Dendritic cell treated with granulocyte-macrophage colony-stimulating factor and Interleukin-4, amounts not matched to agents 40 ng/mL and 50 ng/mL, for 4 days (primary cell): ENCODE data around the gene SLC16A13.

Experiments used
- H3K27ac Mint-ChIP-seq: one replicate; pipeline ENCODE4 v1.8.0; 2022; ENCODE audit warnings: mild to moderate bottlenecking, mixed read lengths
- H3K27me3 Mint-ChIP-seq: one replicate; pipeline ENCODE4 v1.8.0; 2022; ENCODE audit warnings: mild to moderate bottlenecking, mixed read lengths
- H3K36me3 Mint-ChIP-seq: one replicate; pipeline ENCODE4 v1.8.0; 2022; ENCODE audit warnings: low read depth, mixed read lengths
- H3K4me1 Mint-ChIP-seq: one replicate; pipeline ENCODE4 v1.8.0; 2022; ENCODE audit warnings: low read depth, mixed read lengths
- H3K4me3 Mint-ChIP-seq: one replicate; pipeline ENCODE4 v1.8.0; 2022; ENCODE audit warnings: mild to moderate bottlenecking, moderate library complexity, mixed read lengths
- H3K9me3 Mint-ChIP-seq: one replicate; pipeline ENCODE4 v1.8.0; 2022; ENCODE audit warnings: mixed read lengths
- intact Hi-C: fragments of 100-400 bp; cut with micrococcal nuclease; formaldehyde crosslinking; loops from one replicate; pipeline ENCODE4 v1.15.0; 2022

SLC16A13 gene

DNA sequence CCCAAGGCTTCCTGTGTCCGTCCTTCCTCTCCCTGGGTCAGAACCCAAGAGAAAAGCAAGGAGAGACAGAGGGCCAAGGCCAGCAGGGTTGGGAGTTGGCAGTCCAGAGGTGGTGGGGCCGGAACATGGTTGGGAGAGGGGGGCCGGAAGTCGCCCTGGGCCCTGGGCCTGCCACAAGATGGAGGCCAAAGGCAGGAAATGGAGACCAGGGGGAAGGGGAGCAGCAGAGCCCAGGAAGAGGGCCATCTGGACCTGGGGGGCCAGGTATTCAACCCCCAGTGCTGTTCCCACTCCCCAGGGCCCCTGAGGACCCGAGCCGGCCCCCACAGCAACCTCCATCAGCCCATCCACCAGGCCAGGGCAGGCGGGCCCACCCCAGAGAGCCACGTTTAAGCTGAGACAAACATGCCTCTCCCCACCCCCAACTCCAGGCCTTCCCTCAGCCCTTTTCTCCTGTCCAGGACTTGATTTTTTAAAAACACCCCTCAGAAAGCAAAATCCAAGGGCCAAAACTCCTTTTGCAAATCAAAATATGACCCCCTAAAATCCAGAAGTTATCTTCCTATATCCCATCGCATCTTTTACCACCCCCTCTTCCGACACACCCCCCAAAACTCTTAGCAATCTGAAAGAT, 17.4 kb upstream of the SLC16A13 start:
- Mint-ChIP-seq H3K27ac (peak overlapping the region; percentile 100), H3K4me1 (peaks cover 81% of the 10 kb centered on the region), H3K9me3 (no peaks in the 10 kb centered on the region), H3K36me3 (peaks cover 36% of the 10 kb centered on the region), H3K4me3 (no peak overlapping the region), H3K27me3 (peaks cover 51% of the 10 kb centered on the region)
- intact Hi-C loops = loop anchor here (10.0 kb wide), 1 partner anchor 374 kb away; the partner anchor contains the start of genes KIAA0753 and TXNDC17

DNA sequence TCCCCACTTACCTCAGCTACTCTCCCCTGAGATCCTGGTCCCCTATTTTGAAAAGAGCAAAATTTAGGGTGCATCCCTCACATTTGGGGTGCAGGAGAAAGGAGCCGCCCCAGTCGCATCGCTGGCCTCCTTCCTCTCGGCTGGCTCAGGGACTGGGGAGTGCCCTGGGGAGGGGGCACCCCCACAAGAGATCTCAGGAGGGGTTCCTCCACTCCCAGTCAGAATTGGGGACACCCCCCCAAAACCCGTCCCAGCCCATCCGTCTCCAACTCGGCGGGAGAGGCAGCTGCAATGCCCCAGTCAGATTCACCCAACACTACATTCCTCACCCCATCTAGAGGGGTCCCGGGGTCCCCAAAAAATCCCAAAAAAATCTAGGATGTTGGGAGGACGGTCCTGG, 16.4 kb upstream of the SLC16A13 start:
- Mint-ChIP-seq H3K36me3 (peaks cover 27% of the 10 kb centered on the region), H3K9me3 (no peaks in the 10 kb centered on the region), H3K4me1 (peaks cover 75% of the 10 kb centered on the region), H3K27ac (peak overlapping the region; percentile 52), H3K4me3 (no peak overlapping the region), H3K27me3 (peaks cover 53% of the 10 kb centered on the region)
- intact Hi-C loops = loop anchor here (10.0 kb wide), 1 partner anchor 375 kb away; the partner anchor contains the start of genes KIAA0753 and TXNDC17

GRCh38 chr17:7019839-7020519, 15.8 kb upstream of the SLC16A13 start:
- Mint-ChIP-seq H3K4me1 (peaks cover 75% of the 10 kb centered on the region), H3K4me3 (peak overlapping the region; percentile 61), H3K27ac (peak overlapping the region; percentile 52), H3K9me3 (no peaks in the 10 kb centered on the region), H3K27me3 (peaks cover 53% of the 10 kb centered on the region), H3K36me3 (peaks cover 21% of the 10 kb centered on the region)
- intact Hi-C loops = loop anchor here (5.0 to 10.0 kb wide), 2 partner anchors 108 to 375 kb away; partner anchors contain the start of genes KIAA0753 and TXNDC17

DNA sequence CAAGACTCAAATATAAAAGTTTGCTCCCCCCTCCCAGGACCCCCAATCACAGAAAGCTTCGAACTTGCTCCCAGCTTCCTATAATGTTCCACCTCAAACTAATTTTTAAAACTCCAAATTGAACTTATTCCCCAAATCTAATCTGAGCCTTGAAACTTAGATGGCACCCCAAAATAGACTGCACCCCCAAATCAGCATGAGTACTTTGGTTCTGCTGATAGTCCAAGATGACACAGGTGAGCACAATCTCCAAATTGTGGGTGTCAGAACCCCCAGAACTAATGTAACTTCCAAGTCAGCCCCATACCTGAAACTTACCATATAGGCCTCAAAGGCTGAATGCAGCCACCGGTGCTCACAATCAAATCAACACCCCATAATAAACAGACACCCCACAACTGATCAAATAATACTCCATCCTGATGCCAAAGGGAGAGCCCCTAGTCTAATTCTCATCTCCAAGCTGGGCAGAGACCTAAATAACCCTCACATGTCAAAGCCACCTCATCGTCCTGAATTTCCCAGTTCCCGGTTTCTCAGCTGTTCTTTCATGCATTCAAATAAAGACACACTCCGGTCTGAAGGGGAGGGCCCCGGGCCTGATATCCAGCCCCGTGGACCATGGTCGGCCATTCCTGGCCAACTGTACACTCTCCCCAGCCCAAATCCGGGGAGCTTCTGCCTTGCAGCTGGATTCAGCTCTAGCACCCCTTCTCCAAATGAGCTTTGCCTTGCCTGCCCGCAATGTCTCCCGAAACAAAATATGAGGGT, 14.7 kb upstream of the SLC16A13 start:
- Mint-ChIP-seq H3K27ac (no peak overlapping the region), H3K4me1 (peaks cover 64% of the 10 kb centered on the region), H3K36me3 (peaks cover 16% of the 10 kb centered on the region), H3K9me3 (no peaks in the 10 kb centered on the region), H3K4me3 (no peak overlapping the region), H3K27me3 (peaks cover 53% of the 10 kb centered on the region)
- intact Hi-C loops = loop anchor here (5.0 kb wide), 1 partner anchor 109 kb away; no protein-coding TSS in a partner anchor

GRCh38 chr17:7021993-7022778, 13.6 kb upstream of the SLC16A13 start:
- Mint-ChIP-seq H3K9me3 (no peaks in the 10 kb centered on the region), H3K4me3 (peak overlapping the region; percentile 59), H3K4me1 (peaks cover 53% of the 10 kb centered on the region), H3K27ac (peak overlapping the region; percentile 73), H3K27me3 (peaks cover 55% of the 10 kb centered on the region), H3K36me3 (peaks cover 6% of the 10 kb centered on the region)
- intact Hi-C loops = loop anchor here (5.0 kb wide), 1 partner anchor 110 kb away; no protein-coding TSS in a partner anchor

DNA sequence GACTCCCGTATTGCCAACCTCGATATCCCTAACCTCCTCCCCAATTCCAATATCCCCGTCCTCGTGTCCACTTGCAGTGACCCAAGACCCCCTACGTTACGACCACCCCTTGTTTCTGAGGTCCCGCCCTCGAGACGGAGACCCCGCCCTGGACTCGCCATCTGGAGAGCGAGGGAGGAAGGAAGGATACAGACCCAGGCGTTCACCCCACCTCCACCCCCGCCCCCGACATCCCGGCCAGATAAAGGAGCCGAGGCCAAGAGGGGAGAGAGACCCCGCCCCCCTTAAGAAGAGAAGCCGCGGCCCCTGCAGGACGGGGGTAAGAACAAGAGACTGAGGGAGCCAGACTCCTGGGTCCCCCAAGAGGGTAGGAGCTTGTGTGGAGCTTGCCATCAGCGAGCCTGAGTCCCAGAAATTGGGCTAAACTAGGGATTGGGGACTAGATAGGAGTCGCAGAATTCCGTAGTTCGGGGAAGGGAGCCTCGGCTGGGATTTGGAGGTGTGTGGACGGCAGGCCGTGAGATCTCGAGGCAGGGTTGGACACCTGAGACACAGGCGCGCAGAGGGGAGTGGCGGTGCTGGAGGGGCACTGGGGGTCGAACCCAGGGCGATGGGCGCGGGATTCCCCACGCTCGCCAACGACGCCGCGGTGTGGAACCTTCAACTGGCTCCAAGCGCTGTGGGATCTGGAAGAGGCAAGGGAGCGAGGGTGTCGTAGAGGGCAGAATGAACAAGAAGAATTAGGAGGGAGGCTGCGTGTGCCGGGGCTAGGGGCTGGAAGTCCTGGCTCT, 12.8 kb upstream of the SLC16A13 start, which contains the start of gene BCL6B:
Gene BCL6B (plus strand): TSS at position 270 of the 791 bp plus-strand sequence. CDS start 622 bp downstream, outside the sequence.
- no peaks in the 10 kb centered on the region for H3K36me3 Mint-ChIP-seq
- H3K4me1 Mint-ChIP-seq = peaks cover 45% of the 10 kb centered on the region
- H3K27me3 Mint-ChIP-seq = peaks cover 51% of the 10 kb centered on the region
- peak within 1 kb of the TSS; percentile 73 for H3K27ac Mint-ChIP-seq
- peak within 1 kb of the TSS; percentile 74 for H3K4me3 Mint-ChIP-seq
- no peaks in the 10 kb centered on the region for H3K9me3 Mint-ChIP-seq
- intact Hi-C loops = loop anchor here (5.0 kb wide), 1 partner anchor 111 kb away; no protein-coding TSS in a partner anchor

DNA sequence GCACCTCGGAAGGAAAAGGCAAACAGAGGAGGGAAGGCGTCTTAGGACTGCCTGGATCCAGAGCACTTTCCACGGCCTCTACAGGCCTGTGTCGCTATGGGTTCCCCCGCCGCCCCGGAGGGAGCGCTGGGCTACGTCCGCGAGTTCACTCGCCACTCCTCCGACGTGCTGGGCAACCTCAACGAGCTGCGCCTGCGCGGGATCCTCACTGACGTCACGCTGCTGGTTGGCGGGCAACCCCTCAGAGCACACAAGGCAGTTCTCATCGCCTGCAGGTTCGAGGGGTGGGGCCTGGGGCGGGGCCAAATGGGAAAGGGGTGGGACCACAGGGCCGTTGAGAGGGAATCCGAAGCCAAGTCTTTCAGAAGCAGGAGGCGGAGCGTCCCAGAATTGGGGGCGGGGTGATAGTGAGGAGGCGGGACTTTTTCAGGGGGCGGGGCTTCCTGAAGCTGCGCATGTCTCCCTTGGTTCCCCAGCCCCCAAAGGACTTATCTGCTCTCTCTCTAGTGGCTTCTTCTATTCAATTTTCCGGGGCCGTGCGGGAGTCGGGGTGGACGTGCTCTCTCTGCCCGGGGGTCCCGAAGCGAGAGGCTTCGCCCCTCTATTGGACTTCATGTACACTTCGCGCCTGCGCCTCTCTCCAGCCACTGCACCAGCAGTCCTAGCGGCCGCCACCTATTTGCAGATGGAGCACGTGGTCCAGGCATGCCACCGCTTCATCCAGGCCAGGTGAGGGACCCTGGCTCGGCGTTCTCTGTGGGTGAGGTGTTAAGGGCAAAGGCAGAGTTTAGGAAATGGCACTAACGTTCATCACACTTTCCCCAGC, 12.0 kb upstream of the SLC16A13 start:
- Mint-ChIP-seq H3K27me3 (peaks cover 47% of the 10 kb centered on the region), H3K9me3 (no peaks in the 10 kb centered on the region), H3K27ac (peak overlapping the region; percentile 73), H3K4me3 (peak overlapping the region; percentile 74), H3K36me3 (no peaks in the 10 kb centered on the region), H3K4me1 (peaks cover 40% of the 10 kb centered on the region)
- intact Hi-C loops = loop anchor here (5.0 kb wide), 1 partner anchor 111 kb away; no protein-coding TSS in a partner anchor

GRCh38 chr17:7024402-7024785, 11.4 kb upstream of the SLC16A13 start:
- Mint-ChIP-seq H3K27ac (no peak overlapping the region), H3K36me3 (no peaks in the 10 kb centered on the region), H3K4me3 (no peak overlapping the region), H3K27me3 (peaks cover 43% of the 10 kb centered on the region), H3K9me3 (no peaks in the 10 kb centered on the region), H3K4me1 (peaks cover 43% of the 10 kb centered on the region)
- intact Hi-C loops = loop anchor here (5.0 kb wide), 1 partner anchor 112 kb away; no protein-coding TSS in a partner anchor

GRCh38 chr17:7025245-7025644, 10.6 kb upstream of the SLC16A13 start:
- Mint-ChIP-seq H3K9me3 (no peaks in the 10 kb centered on the region), H3K27ac (no peak overlapping the region), H3K4me3 (no peak overlapping the region), H3K4me1 (peaks cover 46% of the 10 kb centered on the region), H3K36me3 (no peaks in the 10 kb centered on the region), H3K27me3 (peaks cover 36% of the 10 kb centered on the region)
- intact Hi-C loops = no loop called here

GRCh38 chr17:7026471-7027115, 9.2 kb upstream of the SLC16A13 start:
- intact Hi-C loops = no loop called here
- Mint-ChIP-seq H3K4me3 (no peak overlapping the region), H3K36me3 (no peaks in the 10 kb centered on the region), H3K9me3 (no peaks in the 10 kb centered on the region), H3K27me3 (peaks cover 22% of the 10 kb centered on the region), H3K27ac (no peak overlapping the region), H3K4me1 (peaks cover 42% of the 10 kb centered on the region)

DNA sequence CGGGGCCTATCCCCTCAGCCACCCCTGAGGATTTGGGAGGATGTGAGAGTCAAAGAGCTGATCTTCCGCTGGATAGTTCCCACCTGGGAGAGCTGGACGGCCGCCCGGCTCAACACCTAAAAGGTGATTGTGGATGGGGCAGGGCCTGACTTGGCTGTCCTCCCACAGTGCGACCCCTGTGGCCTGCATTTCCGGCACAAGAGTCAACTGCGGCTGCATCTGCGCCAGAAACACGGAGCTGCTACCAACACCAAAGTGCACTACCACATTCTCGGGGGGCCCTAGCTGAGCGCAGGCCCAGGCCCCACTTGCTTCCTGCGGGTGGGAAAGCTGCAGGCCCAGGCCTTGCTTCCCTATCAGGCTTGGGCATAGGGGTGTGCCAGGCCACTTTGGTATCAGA, 8.5 kb upstream of the SLC16A13 start:
- Mint-ChIP-seq H3K4me3 (no peak overlapping the region), H3K36me3 (no peaks in the 10 kb centered on the region), H3K27ac (peak overlapping the region; percentile 40), H3K27me3 (peaks cover 15% of the 10 kb centered on the region), H3K9me3 (no peaks in the 10 kb centered on the region), H3K4me1 (peaks cover 35% of the 10 kb centered on the region)
- intact Hi-C loops = no loop called here
